GM23338 (cell line): ENCODE results near the gene AP2M1. TPM values are rescaled to one million over a fixed set of nuclear protein-coding genes. Genes with fewer than 3 reads are reported as not detected.

Experiments used
- ATAC-seq: fragments of 200-7000 bp; cut with Tn5 transposase; 3 replicates; pipeline ENCODE4 v1.9.1; 2020
- DNase-seq: peaks from one replicate; pipeline ENCODE4 v3.0.0-alpha.2; 2015; ENCODE audit warnings: low spot score
- H2AFZ ChIP-seq: fragments of 200-600 bp; sonication (generic); 2 replicates; pipeline ENCODE4 v1.8.0; 2016; ENCODE audit warnings: antibody characterized with exemption, mild to moderate bottlenecking, moderate library complexity
- H3F3A ChIP-seq: fragments of 200-600 bp; sonication (generic); replicated peaks from 2 replicates; pipeline ENCODE4 v1.8.0; 2017; ENCODE audit warnings: antibody characterized with exemption, mixed run types, low read depth
- H3K27ac ChIP-seq: fragments of 200-600 bp; sonication (generic); 2 replicates; pipeline ENCODE4 v1.6.1; 2016; ENCODE audit warnings: low read depth
- H3K27me3 ChIP-seq: fragments of 200-600 bp; sonication (generic); 2 replicates; pipeline ENCODE4 v1.8.0; 2016; ENCODE audit warnings: mild to moderate bottlenecking, mixed run types, moderate library complexity; ENCODE audit not compliant: insufficient read depth
- H3K36me3 ChIP-seq: fragments of 200-600 bp; sonication (generic); 2 replicates; pipeline ENCODE4 v1.8.0; 2016; ENCODE audit warnings: mild to moderate bottlenecking; ENCODE audit not compliant: insufficient read depth
- H3K4me1 ChIP-seq: fragments of 200-600 bp; sonication (generic); 2 replicates; pipeline ENCODE4 v1.8.0; 2016; ENCODE audit warnings: mild to moderate bottlenecking, moderate library complexity; ENCODE audit not compliant: insufficient read depth
- H3K4me2 ChIP-seq: fragments of 200-600 bp; sonication (generic); 2 replicates; pipeline ENCODE4 v1.7.1; 2017; ENCODE audit warnings: mixed run types
- H3K4me3 ChIP-seq: fragments of 200-600 bp; sonication (generic); 2 replicates; pipeline ENCODE4 v1.6.1; 2016; ENCODE audit warnings: mixed run types
- H3K79me2 ChIP-seq: fragments of 200-600 bp; sonication (generic); replicated peaks from 2 replicates; pipeline ENCODE4 v1.8.0; 2017; ENCODE audit warnings: mild to moderate bottlenecking; ENCODE audit not compliant: insufficient read depth
- H3K9me2 ChIP-seq: fragments of 200-600 bp; sonication (generic); 2 replicates; pipeline ENCODE4 v1.8.0; 2017; ENCODE audit not compliant: insufficient read depth
- H4K20me1 ChIP-seq: fragments of 200-600 bp; sonication (generic); replicated peaks from 2 replicates; pipeline ENCODE4 v1.8.0; 2017; ENCODE audit warnings: mild to moderate bottlenecking; ENCODE audit not compliant: insufficient read depth
- H3K27ac Mint-ChIP-seq: 2 replicates; pipeline ENCODE4 v1.8.0; 2020; ENCODE audit warnings: inconsistent platforms, mild to moderate bottlenecking, moderate library complexity, mixed read lengths
- H3K27me3 Mint-ChIP-seq: 3 replicates; pipeline ENCODE4 v1.8.0; 2022; ENCODE audit warnings: low read depth, mild to moderate bottlenecking, moderate library complexity, mixed read lengths, inconsistent platforms; ENCODE audit not compliant: insufficient read depth, poor library complexity
- H3K36me3 Mint-ChIP-seq: 3 replicates; pipeline ENCODE4 v1.8.0; 2021; ENCODE audit warnings: low read depth, mild to moderate bottlenecking, inconsistent platforms, moderate library complexity, mixed read lengths
- H3K4me1 Mint-ChIP-seq: 3 replicates; pipeline ENCODE4 v1.8.0; 2020; ENCODE audit warnings: mild to moderate bottlenecking, inconsistent platforms, mixed read lengths
- H3K4me3 Mint-ChIP-seq: 3 replicates; pipeline ENCODE4 v1.8.0; 2021; ENCODE audit warnings: moderate library complexity, mild to moderate bottlenecking, inconsistent platforms, mixed read lengths
- H3K9me3 Mint-ChIP-seq: 3 replicates; pipeline ENCODE4 v1.8.0; 2020; ENCODE audit warnings: moderate library complexity, mild to moderate bottlenecking, inconsistent platforms, mixed read lengths
- CREB1 ChIP-seq: fragments of 250-450 bp; sonication (Bioruptor Pico); IDR thresholded peaks from 2 replicates; pipeline ENCODE4 v1.5.0; 2020; ENCODE audit warnings: low read depth, mild to moderate bottlenecking, moderate library complexity
- CTCF ChIP-seq, 2 experiments: fragments of 200-600 bp in 1 of 2; sonication (generic) in 1 of 2; conservative IDR thresholded peaks; 2 replicates each; pipeline versions ENCODE4 v1.5.1 to v1.6.1; 2016 to 2017; ENCODE audit warnings: antibody characterized with exemption in 2 of 2, low read depth in 2 of 2, mild to moderate bottlenecking in 2 of 2, moderate library complexity in 1 of 2
- ETS1 ChIP-seq: IDR thresholded peaks from 2 replicates; pipeline ENCODE4 v1.6.1; 2016; ENCODE audit warnings: antibody characterized with exemption
- JUNB ChIP-seq: IDR thresholded peaks from one replicate; pipeline ENCODE4 v1.6.1; 2016; ENCODE audit warnings: antibody characterized with exemption; ENCODE audit not compliant: unreplicated experiment
- NANOG ChIP-seq: IDR thresholded peaks from 2 replicates; pipeline ENCODE4 v1.6.1; 2016; ENCODE audit warnings: antibody characterized with exemption, borderline replicate concordance
- POLR2AphosphoS5 ChIP-seq: IDR thresholded peaks from 2 replicates; pipeline ENCODE4 v1.6.1; 2016; ENCODE audit warnings: antibody characterized with exemption, low read depth
- REST ChIP-seq: IDR thresholded peaks from one replicate; pipeline ENCODE4 v1.6.1; 2018; ENCODE audit warnings: antibody characterized with exemption; ENCODE audit not compliant: unreplicated experiment
- STAT1 ChIP-seq: IDR thresholded peaks from one replicate; pipeline ENCODE4 v1.6.1; 2016; ENCODE audit warnings: antibody characterized with exemption; ENCODE audit not compliant: unreplicated experiment
- ZNF331 ChIP-seq: fragments of 250-450 bp; sonication (Bioruptor Pico); IDR thresholded peaks from 2 replicates; pipeline ENCODE4 v1.5.0; 2020; ENCODE audit warnings: low read depth, mild to moderate bottlenecking, moderate library complexity
- ZNF462 ChIP-seq: fragments of 250-450 bp; sonication (Bioruptor Pico); IDR thresholded peaks from 2 replicates; pipeline ENCODE4 v1.5.0; 2020; ENCODE audit warnings: mild to moderate bottlenecking, moderate library complexity
- polyA plus RNA-seq: library from polyadenylated mRNA; unstranded; fragments of >200 nt; fragmentation: Nextera tagmentation; extraction: Ambion mirVana; gene quantifications from 2 replicates; pipeline ENCODE4 v1.2.1, GENCODE V29; 2016
- total RNA-seq: library from RNA; depleted of rRNA; stranded (reverse); fragments of >200 nt; shearing (Covaris generic); gene quantifications from 2 replicates; pipeline ENCODE4 v1.2.3, GENCODE V29; 2014

AP2M1 gene
- total and polyA plus RNA-seq, 2 experiments from 2014 or later, result 215 to 305 TPM

DNA sequence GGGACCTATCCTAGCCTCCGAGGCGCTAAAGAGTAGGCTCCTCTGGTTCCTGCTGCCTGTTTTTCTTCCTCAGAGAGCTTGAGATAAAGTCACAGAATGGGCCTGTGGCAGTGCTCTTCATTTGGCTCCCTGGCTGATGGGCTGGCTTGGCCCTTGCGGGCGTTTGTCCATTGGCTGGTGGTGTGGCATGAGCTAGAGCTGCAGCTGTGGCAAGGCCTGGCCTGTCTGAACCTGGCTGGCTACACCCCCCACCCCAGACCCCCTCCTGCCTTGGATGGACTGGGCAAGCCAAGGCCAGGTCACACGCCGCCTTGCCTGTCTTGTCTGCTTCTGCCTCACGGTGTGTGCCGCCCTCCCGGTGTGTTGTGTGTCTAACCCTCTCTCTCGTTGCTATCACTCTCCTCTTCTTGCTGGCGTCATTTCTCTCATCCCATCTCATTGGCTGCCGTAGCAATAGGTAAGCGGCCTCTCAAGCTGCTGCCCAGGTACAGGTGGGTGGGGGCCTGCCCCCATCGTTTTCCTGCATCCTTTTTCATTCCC lies 3.2 kb downstream of the AP2M1 start:
- peaks cover 40% of the 10 kb centered on the region for H3K79me2 ChIP-seq

More for the DNA sequence above, 3.2 kb downstream of the AP2M1 start:
- Histone ChIP-seq H2AFZ (no peak overlapping the region), H3K4me3 (no peak overlapping the region), H3K4me1 (peaks cover 15% of the 10 kb centered on the region), H3K4me2 (no peak overlapping the region), H3K36me3 (peaks cover 25% of the 10 kb centered on the region), H3K9me2 (no peaks in the 10 kb centered on the region), H3K27ac (peak overlapping the region; percentile 97), H3K27me3 (no peaks in the 10 kb centered on the region), H4K20me1 (peaks cover 4% of the 10 kb centered on the region), H3F3A (0 out of 2 replicates have a peak, but pooled peaks cover 7% of the 10 kb centered on the region)
- H3K36me3 Mint-ChIP-seq, result peaks cover 63% of the 10 kb centered on the region
- peak overlapping the region; percentile 99; the same call in 1 of the 2 replicates for H3K27ac Mint-ChIP-seq
- no peak for ATAC-seq
- no peak for DNase-seq
- peaks cover 5% of the 10 kb centered on the region for H3K27me3 Mint-ChIP-seq
- no peaks in the 10 kb centered on the region for H3K9me3 Mint-ChIP-seq
- TF ChIP-seq ZNF462 (CRISPR knock-in tag) (no peak), CTCF (conservative IDR thresholded peaks at IDR 0.05; ENCODE audit: low read depth in 2 of 2) (no peak), STAT1 (no peak), NANOG (no peak), JUNB (no peak), POLR2AphosphoS5 (no peak), ZNF331 (no peak), REST (no peak), ETS1 (no peak), CREB1 (CRISPR knock-in tag) (no peak)
- peaks cover 28% of the 10 kb centered on the region for H3K4me1 Mint-ChIP-seq
- H3K4me3 Mint-ChIP-seq, result peak overlapping the region; percentile 98; the same call in 1 of the 3 replicates
